GM13976 (cell line): ENCODE results near the gene TRA2B.

Source experiments
- DNase-seq: peaks from one replicate; pipeline ENCODE4 v3.0.0; 2012; ENCODE audit warnings: low spot score
- CTCF ChIP-seq: IDR thresholded peaks from 2 replicates; pipeline ENCODE4 v1.5.1; 2012; ENCODE audit warnings: borderline replicate concordance, mild to moderate bottlenecking; ENCODE audit not compliant: insufficient read depth; ENCODE audit errors: extremely low read depth, missing control alignments, control extremely low read depth
- in situ Hi-C: fragments of 300-500 bp; cut with MboI; formaldehyde crosslinking; loops from one replicate; pipeline ENCODE4 v1.12.0; 2022; ENCODE audit warnings: low sequenced_read_pairs, mixed read lengths, inconsistent platforms; ENCODE audit not compliant: unreplicated experiment

The TRA2B gene

GRCh38 chr3:185935465-185936272 lies 2.1 kb downstream of the TRA2B start:
- no peak for TF ChIP-seq CTCF
- in situ Hi-C loops, result no loop called here
- DNase-seq, result no peak

- in situ Hi-C loops, result no loop called here
- no peak for TF ChIP-seq CTCF
- DNase-seq, result no peak
These were observed 2.9 kb downstream of the TRA2B start for GRCh38 chr3:185934767-185935464.

GRCh38 chr3:185934174-185934557 lies 3.6 kb downstream of the TRA2B start:
- no peak for DNase-seq
- no peak for TF ChIP-seq CTCF
- in situ Hi-C loops, result no loop called here

GRCh38 chr3:185933374-185934173 lies 4.2 kb downstream of the TRA2B start:
- no peak for TF ChIP-seq CTCF
- DNase-seq, result no peak
- in situ Hi-C loops, result no loop called here

GRCh38 chr3:185931777-185932612 lies 5.8 kb downstream of the TRA2B start:
- TF ChIP-seq CTCF, result no peak
- in situ Hi-C loops, result no loop called here
- DNase-seq, result no peak

- no peak for TF ChIP-seq CTCF
- in situ Hi-C loops, result no loop called here
- no peak for DNase-seq
These were observed 7.3 kb downstream of the TRA2B start for GRCh38 chr3:185930393-185931107.
